Keratinocyte (primary cell): Measurements from ENCODE around the gene USP44. TPM values are rescaled to one million over a fixed set of nuclear protein-coding genes. Genes with fewer than 3 reads are reported as not detected.

ENCODE experiments used
- DNase-seq: peaks from one replicate; pipeline ENCODE4 v3.0.0-alpha.2; 2011; ENCODE audit warnings: low read depth, missing footprints, low spot score
- FAIRE-seq: peaks from 2 replicates; lab custom pipeline; 2011; peaks lifted over from hg19 to GRCh38; lab: Jason Lieb, UNC
- H2AFZ ChIP-seq: 2 replicates; pipeline ENCODE4 v1.6.0; 2012; ENCODE audit warnings: low read length, control low read depth, inconsistent platforms; ENCODE audit not compliant: control insufficient read depth
- H3K27ac ChIP-seq: 2 replicates; pipeline ENCODE4 v1.5.1; 2011; ENCODE audit warnings: low read length; ENCODE audit not compliant: control insufficient read depth, insufficient read depth
- H3K27me3 ChIP-seq: 3 replicates; pipeline ENCODE4 v1.6.0; 2011; ENCODE audit warnings: low read length; ENCODE audit not compliant: control insufficient read depth, insufficient read depth; ENCODE audit errors: extremely low read depth
- H3K36me3 ChIP-seq, 2 experiments: 2 replicates in 1 of 2; 3 replicates in 1 of 2; pipeline ENCODE4 v1.5.1; 2011; ENCODE audit warnings: low read length in 2 of 2, mild to moderate bottlenecking in 1 of 2; ENCODE audit not compliant: control insufficient read depth in 2 of 2, insufficient read depth in 2 of 2; ENCODE audit errors: extremely low read depth in 1 of 2
- H3K4me1 ChIP-seq: 3 replicates; pipeline ENCODE4 v1.5.1; 2011; ENCODE audit warnings: low read length; ENCODE audit not compliant: control insufficient read depth, insufficient read depth; ENCODE audit errors: extremely low read depth
- H3K4me2 ChIP-seq: 3 replicates; pipeline ENCODE4 v1.6.0; 2011; ENCODE audit warnings: low read depth, low read length; ENCODE audit not compliant: control insufficient read depth, insufficient read depth; ENCODE audit errors: extremely low read depth
- H3K4me3 ChIP-seq, 3 experiments: fragments of 200-600 bp in 1 of 3; sonication (generic) in 1 of 3; 2 replicates in 2 of 3; 3 replicates in 1 of 3; pipeline ENCODE4 v1.5.1; 2011 to 2016; ENCODE audit warnings: low read length in 3 of 3, mild to moderate bottlenecking in 3 of 3, control low read depth in 2 of 3, inconsistent platforms in 1 of 3, low read depth in 1 of 3, mixed read lengths in 1 of 3, mixed run types in 1 of 3, moderate library complexity in 1 of 3; ENCODE audit not compliant: control insufficient read depth in 2 of 3, insufficient read depth in 2 of 3; ENCODE audit errors: extremely low read depth in 1 of 3
- H3K79me2 ChIP-seq: 2 replicates; pipeline ENCODE4 v1.6.0; 2012; ENCODE audit warnings: low read length; ENCODE audit not compliant: control insufficient read depth, insufficient read depth
- H3K9ac ChIP-seq: 3 replicates; pipeline ENCODE4 v1.6.0; 2011; ENCODE audit warnings: low read length; ENCODE audit not compliant: control insufficient read depth, insufficient read depth; ENCODE audit errors: extremely low read depth
- H3K9me1 ChIP-seq: 3 replicates; pipeline ENCODE4 v1.6.0; 2011; ENCODE audit warnings: low read length; ENCODE audit not compliant: control insufficient read depth, insufficient read depth; ENCODE audit errors: extremely low read depth
- H3K9me3 ChIP-seq: 2 replicates; pipeline ENCODE4 v1.5.1; 2012; ENCODE audit warnings: low read depth, low read length; ENCODE audit not compliant: control insufficient read depth
- H4K20me1 ChIP-seq: 3 replicates; pipeline ENCODE4 v1.6.0; 2011; ENCODE audit warnings: low read length; ENCODE audit not compliant: control insufficient read depth, insufficient read depth; ENCODE audit errors: extremely low read depth
- CTCF ChIP-seq, 3 experiments: IDR thresholded peaks in 1 of 3; conservative IDR thresholded peaks in 1 of 3; optimal IDR thresholded peaks in 1 of 3; 2 replicates in 2 of 3; 3 replicates in 1 of 3; pipeline versions ENCODE3 to v1.5.1; 2011; ENCODE audit warnings: low read length in 3 of 3, mild to moderate bottlenecking in 3 of 3, moderate library complexity in 2 of 3, control low read depth in 1 of 3, inconsistent platforms in 1 of 3; ENCODE audit not compliant: insufficient read depth in 2 of 3; ENCODE audit errors: extremely low read depth in 1 of 3
- EZH2 ChIP-seq: IDR thresholded peaks from one replicate; pipeline ENCODE4 v1.6.1; 2012; ENCODE audit warnings: inconsistent platforms, mild to moderate bottlenecking, low read length, moderate library complexity
- dilution Hi-C: fragments of 300-500 bp; cut with MboI; formaldehyde crosslinking; loops from one replicate; pipeline ENCODE4 v1.7.0; 2020; ENCODE audit warnings: low sequenced_read_pairs; ENCODE audit not compliant: extremely low pct_ligation_motif_present
- polyA plus RNA-seq, 5 experiments: library from polyadenylated mRNA; depleted of rRNA in 3 of 5; stranded (reverse) in 3 of 5; stranded (forward) in 1 of 5; unstranded in 1 of 5; fragments of >200 nt; gene quantifications; 1 replicate in 1 of 5; 2 replicates in 3 of 5; 3 replicates in 1 of 5; pipeline versions ENCODE4 v1.2.1 to v1.2.3, GENCODE V29; 2011 to 2012; ENCODE audit warnings: missing spikeins in 2 of 5, low read depth in 1 of 5, low replicate concordance in 1 of 5

The USP44 gene
- polyA plus RNA-seq, 1 donor (not counting 4 experiments of a cell fraction or from before 2014, with no cell fraction given), result 0.18 TPM

GRCh38 chr12:95590775-95591174 lies 39.5 kb upstream of the USP44 start:
- Histone ChIP-seq H3K79me2 (no peaks in the 10 kb centered on the region), H4K20me1 (no peaks in the 10 kb centered on the region), H3K9me1 (no peaks in the 10 kb centered on the region), H3K9ac (no peak overlapping the region), H3K4me2 (no peak overlapping the region), H3K4me3 (no peak overlapping the region), H3K27me3 (peaks cover 6% of the 10 kb centered on the region), H2AFZ (no peak overlapping the region), H3K27ac (no peak overlapping the region), H3K9me3 (no peaks in the 10 kb centered on the region), H3K36me3 (no peaks in the 10 kb centered on the region), H3K4me1 (no peaks in the 10 kb centered on the region)
- DNase-seq (no peak), FAIRE-seq (no peak)
- no peak for TF ChIP-seq EZH2
- no peak for TF ChIP-seq CTCF (optimal IDR thresholded peaks at IDR 0.05 in 1 of 3, IDR thresholded peaks at IDR 0.05 in 1 of 3, conservative IDR thresholded peaks at IDR 0.05 in 1 of 3; ENCODE audit: extremely low read depth in 1 of 3, insufficient read depth in 2 of 3, low read length in 3 of 3)
- dilution Hi-C loops, result no loop called here

GRCh38 chr12:95583933-95584332 lies 32.7 kb upstream of the USP44 start:
- DNase-seq (no peak), FAIRE-seq (no peak)
- Histone ChIP-seq H2AFZ (no peak overlapping the region), H3K36me3 (no peaks in the 10 kb centered on the region), H3K9ac (no peak overlapping the region), H3K27me3 (peaks cover 5% of the 10 kb centered on the region), H3K27ac (no peak overlapping the region), H3K79me2 (no peaks in the 10 kb centered on the region), H3K9me1 (no peaks in the 10 kb centered on the region), H3K4me3 (no peak overlapping the region), H3K4me2 (no peak overlapping the region), H4K20me1 (no peaks in the 10 kb centered on the region), H3K4me1 (no peaks in the 10 kb centered on the region), H3K9me3 (no peaks in the 10 kb centered on the region)
- dilution Hi-C loops, result no loop called here
- TF ChIP-seq CTCF (optimal IDR thresholded peaks at IDR 0.05 in 1 of 3, IDR thresholded peaks at IDR 0.05 in 1 of 3, conservative IDR thresholded peaks at IDR 0.05 in 1 of 3; ENCODE audit: extremely low read depth in 1 of 3, insufficient read depth in 2 of 3, low read length in 3 of 3) (no peak), EZH2 (no peak)
